ENCODE measurements around the gene WASF3.

- TF ChIP-seq, protein P1, sequence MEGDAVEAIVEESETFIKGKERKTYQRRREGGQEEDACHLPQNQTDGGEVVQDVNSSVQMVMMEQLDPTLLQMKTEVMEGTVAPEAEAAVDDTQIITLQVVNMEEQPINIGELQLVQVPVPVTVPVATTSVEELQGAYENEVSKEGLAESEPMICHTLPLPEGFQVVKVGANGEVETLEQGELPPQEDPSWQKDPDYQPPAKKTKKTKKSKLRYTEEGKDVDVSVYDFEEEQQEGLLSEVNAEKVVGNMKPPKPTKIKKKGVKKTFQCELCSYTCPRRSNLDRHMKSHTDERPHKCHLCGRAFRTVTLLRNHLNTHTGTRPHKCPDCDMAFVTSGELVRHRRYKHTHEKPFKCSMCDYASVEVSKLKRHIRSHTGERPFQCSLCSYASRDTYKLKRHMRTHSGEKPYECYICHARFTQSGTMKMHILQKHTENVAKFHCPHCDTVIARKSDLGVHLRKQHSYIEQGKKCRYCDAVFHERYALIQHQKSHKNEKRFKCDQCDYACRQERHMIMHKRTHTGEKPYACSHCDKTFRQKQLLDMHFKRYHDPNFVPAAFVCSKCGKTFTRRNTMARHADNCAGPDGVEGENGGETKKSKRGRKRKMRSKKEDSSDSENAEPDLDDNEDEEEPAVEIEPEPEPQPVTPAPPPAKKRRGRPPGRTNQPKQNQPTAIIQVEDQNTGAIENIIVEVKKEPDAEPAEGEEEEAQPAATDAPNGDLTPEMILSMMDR (IDR thresholded peaks at IDR 0.05; ENCODE audit: low read length), result no peak
- TF ChIP-seq EZH2 (optimal IDR thresholded peaks at IDR 0.05; ENCODE audit: low read depth, low read length), result no peak
- no peak for TF ChIP-seq EZH2phosphoT487 (IDR thresholded peaks at IDR 0.05; ENCODE audit: low read length)
Measured at GRCh38 chr13:26653310-26653709, 95.8 kb downstream of the WASF3 start.
